HepG2 (cell line): ENCODE measurements around the gene CEP131. TPM values are rescaled to one million over a fixed set of nuclear protein-coding genes. Genes with fewer than 3 reads are reported as not detected.

Experiments used
- ATF1 ChIP-seq: IDR thresholded peaks from 2 replicates; pipeline ENCODE4 v1.6.1; 2016; ENCODE audit warnings: mild to moderate bottlenecking, control low read depth
- CSRNP1 ChIP-seq: sonication (generic); formaldehyde crosslinking; IDR thresholded peaks from 2 replicates; pipeline ENCODE4 v1.8.1; 2023; ENCODE audit warnings: mild to moderate bottlenecking, missing genetic modification reagents
- HOXD1 ChIP-seq: sonication (generic); formaldehyde crosslinking; IDR thresholded peaks from 2 replicates; pipeline ENCODE4 v1.5.0; 2020; ENCODE audit warnings: missing genetic modification reagents
- SP2 ChIP-seq: sonication (generic); formaldehyde crosslinking; IDR thresholded peaks from 2 replicates; pipeline ENCODE4 v1.5.1; 2020; ENCODE audit warnings: mild to moderate bottlenecking, missing genetic modification reagents
- TAF1 ChIP-seq: sonication (generic); formaldehyde crosslinking; IDR thresholded peaks from 2 replicates; pipeline ENCODE4 v1.4.0; 2020; ENCODE audit warnings: missing genetic modification reagents
- TAF15 ChIP-seq: fragments of 200-400 bp; formaldehyde crosslinking; IDR thresholded peaks from one replicate; pipeline ENCODE4 v1.6.1; 2018; ENCODE audit warnings: mild to moderate bottlenecking, low read depth, low read length; ENCODE audit not compliant: poor library complexity, severe bottlenecking
- THYN1 ChIP-seq: sonication (generic); formaldehyde crosslinking; IDR thresholded peaks from 2 replicates; pipeline ENCODE4 v1.8.1; 2023; ENCODE audit warnings: low read depth, mild to moderate bottlenecking, moderate library complexity, missing genetic modification reagents, borderline replicate concordance
- ZBTB14 ChIP-seq: sonication (generic); formaldehyde crosslinking; IDR thresholded peaks from 2 replicates; pipeline ENCODE4 v1.4.0; 2020; ENCODE audit warnings: missing genetic modification reagents
- ZNF598 ChIP-seq: sonication (generic); formaldehyde crosslinking; IDR thresholded peaks from 2 replicates; pipeline ENCODE4 v1.5.1; 2020; ENCODE audit warnings: mild to moderate bottlenecking, missing genetic modification reagents, borderline replicate concordance
- ZNF614 ChIP-seq: IDR thresholded peaks from 2 replicates; pipeline ENCODE4 v1.6.1; 2018; ENCODE audit warnings: missing biosample characterization, missing genetic modification reagents, inconsistent platforms, borderline replicate concordance
- ZNF788 ChIP-seq: sonication (generic); formaldehyde crosslinking; IDR thresholded peaks from 2 replicates; pipeline ENCODE4 v1.5.0; 2020; ENCODE audit warnings: mild to moderate bottlenecking, missing genetic modification reagents, borderline replicate concordance
- ZNF841 ChIP-seq: sonication (generic); formaldehyde crosslinking; IDR thresholded peaks from 2 replicates; pipeline ENCODE4 v1.8.1; 2023; ENCODE audit warnings: missing genetic modification reagents, borderline replicate concordance
- ZNF883 ChIP-seq: sonication (generic); formaldehyde crosslinking; IDR thresholded peaks from 2 replicates; pipeline ENCODE4 v1.5.1; 2020; ENCODE audit warnings: mild to moderate bottlenecking, missing genetic modification reagents; ENCODE audit errors: not compliant biosample characterization
- ZSCAN20 ChIP-seq: sonication (generic); formaldehyde crosslinking; IDR thresholded peaks from 2 replicates; pipeline ENCODE4 v1.4.0; 2020; ENCODE audit warnings: missing genetic modification reagents, mild to moderate bottlenecking, borderline replicate concordance
- ZSCAN31 ChIP-seq: sonication (generic); formaldehyde crosslinking; IDR thresholded peaks from 2 replicates; pipeline ENCODE4 v1.5.0; 2020; ENCODE audit warnings: low read depth, mild to moderate bottlenecking, missing genetic modification reagents
- polyA plus RNA-seq, 8 experiments: library from polyadenylated mRNA; depleted of rRNA in 3 of 8; stranded (reverse) in 7 of 8; unstranded in 1 of 8; fragments of >200 nt; fragmentation: Illumina TruSeq in 4 of 8; extraction: Trizol in 4 of 8; gene quantifications; 2 replicates each; pipeline versions ENCODE4 v1.2.1 to v1.2.3, GENCODE V29; 2011 to 2016; ENCODE audit warnings: low read depth in 4 of 8, missing spikeins in 1 of 8, mixed read lengths in 1 of 8; ENCODE audit not compliant: insufficient read depth in 1 of 8
- total RNA-seq, 5 experiments: library from RNA; depleted of rRNA; stranded (reverse); fragments of >200 nt; fragmentation: Illumina TruSeq; extraction: Trizol; gene quantifications; 2 replicates each; pipeline ENCODE4 v1.2.3, GENCODE V29; 2016; ENCODE audit warnings: low read depth in 1 of 5
- TF ChIP-seq, protein P1 (sequence below): sonication (generic); formaldehyde crosslinking; IDR thresholded peaks from 2 replicates; pipeline ENCODE4 v1.4.0; 2020; ENCODE audit warnings: missing genetic modification reagents
- TF ChIP-seq, protein P2 (sequence below): sonication (generic); formaldehyde crosslinking; IDR thresholded peaks from 2 replicates; pipeline ENCODE4 v1.4.0; 2020; ENCODE audit warnings: missing genetic modification reagents
- TF ChIP-seq, protein P3 (sequence below): sonication (generic); formaldehyde crosslinking; IDR thresholded peaks from 2 replicates; pipeline ENCODE4 v1.8.1; 2023; ENCODE audit warnings: mild to moderate bottlenecking, missing genetic modification reagents
- TF ChIP-seq, protein P4 (sequence below): IDR thresholded peaks from 2 replicates; pipeline ENCODE4 v1.6.1; 2016; ENCODE audit warnings: low read depth
- TF ChIP-seq, protein P5 (sequence below): sonication (generic); formaldehyde crosslinking; IDR thresholded peaks from 2 replicates; pipeline ENCODE4 v1.4.0; 2020; ENCODE audit warnings: missing genetic modification reagents; ENCODE audit errors: not compliant biosample characterization

The CEP131 gene
- total and polyA plus RNA-seq, 2 of the 13 experiments (the other 11 are each of a cell fraction or from before 2014, with no cell fraction given) = 5.0 to 16.8 TPM

GRCh38 chr17:81238490-81238814 lies 15.7 kb upstream of the CEP131 start (continued):
- TF ChIP-seq ZNF614 (CRISPR knock-in tag) (no peak), ZNF788 (no peak), HOXD1 (CRISPR knock-in tag) (no peak), ZNF883 (CRISPR knock-in tag) (peak; percentile 64), SP2 (CRISPR knock-in tag) (no peak), CSRNP1 (no peak), ZSCAN31 (CRISPR knock-in tag) (no peak), ATF1 (CRISPR knock-in tag) (no peak), TAF1 (CRISPR knock-in tag) (no peak), ZBTB14 (no peak), ZNF841 (CRISPR knock-in tag) (no peak), TAF15 (no peak), ZNF598 (CRISPR knock-in tag) (peak; percentile 50; the same call in 1 of the 2 replicates), ZSCAN20 (no peak), THYN1 (CRISPR knock-in tag) (no peak)
- TF ChIP-seq, protein P1, sequence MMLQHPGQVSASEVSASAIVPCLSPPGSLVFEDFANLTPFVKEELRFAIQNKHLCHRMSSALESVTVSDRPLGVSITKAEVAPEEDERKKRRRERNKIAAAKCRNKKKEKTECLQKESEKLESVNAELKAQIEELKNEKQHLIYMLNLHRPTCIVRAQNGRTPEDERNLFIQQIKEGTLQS = 0 out of 2 replicates have a peak, but pooled peaks have one; percentile 24
- TF ChIP-seq, protein P2, sequence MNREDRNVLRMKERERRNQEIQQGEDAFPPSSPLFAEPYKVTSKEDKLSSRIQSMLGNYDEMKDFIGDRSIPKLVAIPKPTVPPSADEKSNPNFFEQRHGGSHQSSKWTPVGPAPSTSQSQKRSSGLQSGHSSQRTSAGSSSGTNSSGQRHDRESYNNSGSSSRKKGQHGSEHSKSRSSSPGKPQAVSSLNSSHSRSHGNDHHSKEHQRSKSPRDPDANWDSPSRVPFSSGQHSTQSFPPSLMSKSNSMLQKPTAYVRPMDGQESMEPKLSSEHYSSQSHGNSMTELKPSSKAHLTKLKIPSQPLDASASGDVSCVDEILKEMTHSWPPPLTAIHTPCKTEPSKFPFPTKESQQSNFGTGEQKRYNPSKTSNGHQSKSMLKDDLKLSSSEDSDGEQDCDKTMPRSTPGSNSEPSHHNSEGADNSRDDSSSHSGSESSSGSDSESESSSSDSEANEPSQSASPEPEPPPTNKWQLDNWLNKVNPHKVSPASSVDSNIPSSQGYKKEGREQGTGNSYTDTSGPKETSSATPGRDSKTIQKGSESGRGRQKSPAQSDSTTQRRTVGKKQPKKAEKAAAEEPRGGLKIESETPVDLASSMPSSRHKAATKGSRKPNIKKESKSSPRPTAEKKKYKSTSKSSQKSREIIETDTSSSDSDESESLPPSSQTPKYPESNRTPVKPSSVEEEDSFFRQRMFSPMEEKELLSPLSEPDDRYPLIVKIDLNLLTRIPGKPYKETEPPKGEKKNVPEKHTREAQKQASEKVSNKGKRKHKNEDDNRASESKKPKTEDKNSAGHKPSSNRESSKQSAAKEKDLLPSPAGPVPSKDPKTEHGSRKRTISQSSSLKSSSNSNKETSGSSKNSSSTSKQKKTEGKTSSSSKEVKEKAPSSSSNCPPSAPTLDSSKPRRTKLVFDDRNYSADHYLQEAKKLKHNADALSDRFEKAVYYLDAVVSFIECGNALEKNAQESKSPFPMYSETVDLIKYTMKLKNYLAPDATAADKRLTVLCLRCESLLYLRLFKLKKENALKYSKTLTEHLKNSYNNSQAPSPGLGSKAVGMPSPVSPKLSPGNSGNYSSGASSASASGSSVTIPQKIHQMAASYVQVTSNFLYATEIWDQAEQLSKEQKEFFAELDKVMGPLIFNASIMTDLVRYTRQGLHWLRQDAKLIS (CRISPR knock-in tag) = peak; percentile 19; the same call in 1 of the 2 replicates
- TF ChIP-seq, protein P3, sequence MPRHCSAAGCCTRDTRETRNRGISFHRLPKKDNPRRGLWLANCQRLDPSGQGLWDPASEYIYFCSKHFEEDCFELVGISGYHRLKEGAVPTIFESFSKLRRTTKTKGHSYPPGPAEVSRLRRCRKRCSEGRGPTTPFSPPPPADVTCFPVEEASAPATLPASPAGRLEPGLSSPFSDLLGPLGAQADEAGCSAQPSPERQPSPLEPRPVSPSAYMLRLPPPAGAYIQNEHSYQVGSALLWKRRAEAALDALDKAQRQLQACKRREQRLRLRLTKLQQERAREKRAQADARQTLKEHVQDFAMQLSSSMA (CRISPR knock-in tag) = no peak
- TF ChIP-seq, protein P4, sequence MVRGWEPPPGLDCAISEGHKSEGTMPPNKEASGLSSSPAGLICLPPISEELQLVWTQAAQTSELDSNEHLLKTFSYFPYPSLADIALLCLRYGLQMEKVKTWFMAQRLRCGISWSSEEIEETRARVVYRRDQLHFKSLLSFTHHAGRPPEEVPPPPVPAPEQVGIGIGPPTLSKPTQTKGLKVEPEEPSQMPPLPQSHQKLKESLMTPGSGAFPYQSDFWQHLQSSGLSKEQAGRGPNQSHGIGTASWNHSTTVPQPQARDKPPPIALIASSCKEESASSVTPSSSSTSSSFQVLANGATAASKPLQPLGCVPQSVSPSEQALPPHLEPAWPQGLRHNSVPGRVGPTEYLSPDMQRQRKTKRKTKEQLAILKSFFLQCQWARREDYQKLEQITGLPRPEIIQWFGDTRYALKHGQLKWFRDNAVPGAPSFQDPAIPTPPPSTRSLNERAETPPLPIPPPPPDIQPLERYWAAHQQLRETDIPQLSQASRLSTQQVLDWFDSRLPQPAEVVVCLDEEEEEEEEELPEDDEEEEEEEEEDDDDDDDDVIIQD (CRISPR knock-in tag) = no peak
- TF ChIP-seq, protein P5, sequence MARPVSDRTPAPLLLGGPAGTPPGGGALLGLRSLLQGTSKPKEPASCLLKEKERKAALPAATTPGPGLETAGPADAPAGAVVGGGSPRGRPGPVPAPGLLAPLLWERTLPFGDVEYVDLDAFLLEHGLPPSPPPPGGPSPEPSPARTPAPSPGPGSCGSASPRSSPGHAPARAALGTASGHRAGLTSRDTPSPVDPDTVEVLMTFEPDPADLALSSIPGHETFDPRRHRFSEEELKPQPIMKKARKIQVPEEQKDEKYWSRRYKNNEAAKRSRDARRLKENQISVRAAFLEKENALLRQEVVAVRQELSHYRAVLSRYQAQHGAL = no peak
